Smooth muscle cell (in vitro differentiated cells): ENCODE results near the gene TRIP13. TPM values are rescaled to one million over a fixed set of nuclear protein-coding genes. Genes with fewer than 3 reads are reported as not detected.
"Not testable (repeated sequence)": the region's sequence is repeated elsewhere in the genome, so short reads cannot be mapped to it uniquely, and the experiment has no call there.

Experiments
- DNase-seq: peaks from one replicate; lab custom pipeline; 2025; ENCODE audit not compliant: unreplicated experiment; lab: John Stamatoyannopoulos, UW
- H2AFZ ChIP-seq: fragments of 200-600 bp; sonication (generic); 2 replicates; pipeline ENCODE4 v1.6.0; 2016; ENCODE audit warnings: antibody characterized with exemption, low read depth, mild to moderate bottlenecking
- H3F3A ChIP-seq: fragments of 200-600 bp; sonication (generic); 2 replicates; pipeline ENCODE4 v1.6.0; 2017; ENCODE audit warnings: antibody characterized with exemption, low read depth
- H3K27ac ChIP-seq: fragments of 200-600 bp; sonication (generic); 2 replicates; pipeline ENCODE4 v1.5.1; 2016; ENCODE audit warnings: low read depth, mild to moderate bottlenecking
- H3K27me3 ChIP-seq: fragments of 200-600 bp; sonication (generic); 2 replicates; pipeline ENCODE4 v1.6.1; 2016; ENCODE audit warnings: low read depth, mild to moderate bottlenecking
- H3K36me3 ChIP-seq: fragments of 200-600 bp; sonication (generic); 2 replicates; pipeline ENCODE4 v1.5.1; 2016; ENCODE audit warnings: low read depth
- H3K4me1 ChIP-seq: fragments of 200-600 bp; sonication (generic); 2 replicates; pipeline ENCODE4 v1.5.1; 2016; ENCODE audit warnings: low read depth
- H3K4me2 ChIP-seq: fragments of 200-600 bp; sonication (generic); 2 replicates; pipeline ENCODE4 v1.6.0; 2016; ENCODE audit warnings: mild to moderate bottlenecking
- H3K4me3 ChIP-seq: fragments of 200-600 bp; sonication (generic); 2 replicates; pipeline ENCODE4 v1.5.1; 2016; ENCODE audit warnings: mild to moderate bottlenecking
- H3K79me2 ChIP-seq: fragments of 200-600 bp; sonication (generic); 2 replicates; pipeline ENCODE4 v1.6.0; 2016; ENCODE audit warnings: low read depth, mild to moderate bottlenecking
- H3K9ac ChIP-seq: fragments of 200-600 bp; sonication (generic); 2 replicates; pipeline ENCODE4 v1.6.0; 2016; ENCODE audit warnings: low read depth
- H3K9me3 ChIP-seq: fragments of 200-600 bp; sonication (generic); replicated peaks from 2 replicates; pipeline ENCODE4 v1.5.1; 2016; ENCODE audit warnings: low read depth
- H4K20me1 ChIP-seq: fragments of 200-600 bp; sonication (generic); 2 replicates; pipeline ENCODE4 v1.6.0; 2016; ENCODE audit warnings: low read depth
- CTCF ChIP-seq: fragments of 200-600 bp; sonication (generic); IDR thresholded peaks from 2 replicates; pipeline ENCODE4 v1.5.1; 2017; ENCODE audit warnings: borderline replicate concordance, mild to moderate bottlenecking, antibody characterized with exemption; ENCODE audit not compliant: insufficient read depth, poor library complexity, severe bottlenecking
- WGBS: methylation state at CpG from one replicate; pipeline ENCODE4 v1.1.7; 2016; ENCODE audit warnings: low lambda C conversion rate; 5-methylcytosine and 5-hydroxymethylcytosine counted together
- polyA plus RNA-seq: library from polyadenylated mRNA; unstranded; fragments of >200 nt; fragmentation: Nextera tagmentation; extraction: Ambion mirVana; gene quantifications from 2 replicates; pipeline ENCODE4 v1.2.1, GENCODE V29; 2016
- total RNA-seq: library from RNA; depleted of rRNA; stranded (reverse); fragments of >200 nt; gene quantifications from 2 replicates; pipeline ENCODE4 v1.2.3, GENCODE V29; 2014

TRIP13 gene
- total and polyA plus RNA-seq, 2 experiments from 2014 or later = 8.4 to 12.0 TPM

- Histone ChIP-seq H3K4me2 (no peak overlapping the region), H3K9ac (no peak overlapping the region), H3K4me3 (no peak overlapping the region), H3K27ac (no peak overlapping the region), H4K20me1 (no peaks in the 10 kb centered on the region), H3F3A (no peaks in the 10 kb centered on the region), H3K27me3 (no peaks in the 10 kb centered on the region), H3K79me2 (no peaks in the 10 kb centered on the region), H3K9me3 (no peaks in the 10 kb centered on the region), H2AFZ (no peak overlapping the region), H3K36me3 (no peaks in the 10 kb centered on the region), H3K4me1 (no peaks in the 10 kb centered on the region)
- no peak for DNase-seq
- TF ChIP-seq CTCF = no peak
- WGBS = 97% methylated on average over 51 of the region's 55 CpGs
These were observed 40.0 kb upstream of the TRIP13 start for GRCh38 chr5:852431-853401.

- H3K9me3 ChIP-seq, DNase-seq, H3K36me3 ChIP-seq, H3K27me3 ChIP-seq, H3F3A ChIP-seq, H3K27ac ChIP-seq, H3K9ac ChIP-seq, H4K20me1 ChIP-seq, H3K4me1 ChIP-seq, H3K4me2 ChIP-seq, H3K79me2 ChIP-seq, H3K4me3 ChIP-seq, H2AFZ ChIP-seq: not testable (repeated sequence)
- WGBS = 98% methylated on average over 15 of the region's 18 CpGs
These were observed 39.1 kb upstream of the TRIP13 start for GRCh38 chr5:853416-854090.

GRCh38 chr5:854217-854616 is 38.5 kb upstream of the TRIP13 start:
- H2AFZ ChIP-seq = no peak overlapping the region
- H3K9ac ChIP-seq = no peak overlapping the region
- H3K36me3 ChIP-seq = no peaks in the 10 kb centered on the region
- H3K9me3 ChIP-seq = no peaks in the 10 kb centered on the region
- no peak overlapping the region for H3K4me3 ChIP-seq
- TF ChIP-seq CTCF = no peak
- H3K27ac ChIP-seq = no peak overlapping the region
- no peak for DNase-seq
- H3K4me2 ChIP-seq = no peak overlapping the region
- no peaks in the 10 kb centered on the region for H4K20me1 ChIP-seq
- H3K27me3 ChIP-seq = no peaks in the 10 kb centered on the region
- H3F3A ChIP-seq = no peaks in the 10 kb centered on the region
- no peaks in the 10 kb centered on the region for H3K79me2 ChIP-seq
- H3K4me1 ChIP-seq = no peaks in the 10 kb centered on the region
- 89% methylated on average over 13 of the region's 13 CpGs for WGBS

GRCh38 chr5:854966-855743 is 37.5 kb upstream of the TRIP13 start:
- TF ChIP-seq CTCF = no peak
- 95% methylated on average over 29 of the region's 32 CpGs for WGBS
- no peaks in the 10 kb centered on the region for H3F3A ChIP-seq
- H3K4me2 ChIP-seq = no peak overlapping the region
- DNase-seq = no peak
- no peak overlapping the region for H3K27ac ChIP-seq
- no peaks in the 10 kb centered on the region for H3K79me2 ChIP-seq
- H3K27me3 ChIP-seq = no peaks in the 10 kb centered on the region
- no peak overlapping the region for H2AFZ ChIP-seq
- no peak overlapping the region for H3K4me3 ChIP-seq
- no peaks in the 10 kb centered on the region for H4K20me1 ChIP-seq
- no peaks in the 10 kb centered on the region for H3K9me3 ChIP-seq
- H3K9ac ChIP-seq = no peak overlapping the region
- no peaks in the 10 kb centered on the region for H3K4me1 ChIP-seq
- no peaks in the 10 kb centered on the region for H3K36me3 ChIP-seq
